HT-29 (cell line): ENCODE data around the gene CGB8. TPM values are rescaled to one million over a fixed set of nuclear protein-coding genes. Genes with fewer than 3 reads are reported as not detected.
A peak's percentile ranks its signal among the peaks of the same experiment; 100 is the strongest.
"Not testable (repeated sequence)": the region's sequence is repeated elsewhere in the genome, so short reads cannot be mapped to it uniquely, and the experiment has no call there.

Source experiments
- DNase-seq: peaks from one replicate; pipeline ENCODE4 v3.0.0-alpha.2; 2015; ENCODE audit warnings: low spot score
- total RNA-seq: library from RNA; depleted of rRNA; stranded (reverse); fragments of >200 nt; shearing (Covaris generic); gene quantifications from 2 replicates; pipeline ENCODE4 v1.2.3, GENCODE V29; 2014

The CGB8 gene
- total RNA-seq, 1 experiment from 2014 or later = not detected

- not testable (repeated sequence) for DNase-seq
Observed at GRCh38 chr19:49030323-49030722, 18.6 kb downstream of the CGB8 start.

- DNase-seq = not testable (repeated sequence)
Observed at GRCh38 chr19:49029749-49030148, 19.2 kb downstream of the CGB8 start.

DNA sequence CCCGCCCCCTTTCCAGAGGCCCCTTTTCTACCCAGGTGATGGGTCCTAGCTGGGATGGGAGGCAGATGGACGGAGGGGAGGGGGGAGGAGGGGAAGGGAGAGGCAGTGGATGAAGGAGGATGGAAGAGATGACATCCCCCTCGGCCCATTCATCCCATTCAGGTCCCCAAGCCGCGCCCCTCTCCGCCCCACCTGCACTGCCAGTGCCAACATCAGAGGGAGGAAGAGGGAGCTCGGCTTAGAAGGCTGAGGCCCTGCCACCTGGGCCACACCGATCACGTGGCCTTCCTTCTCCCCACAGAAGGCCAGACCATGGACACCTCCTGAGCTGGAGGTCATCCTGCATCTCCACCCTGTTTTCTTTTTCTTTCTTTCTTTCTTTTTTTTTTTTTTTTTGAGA lies 20.2 kb downstream of the CGB8 start:
- DNase-seq = not testable (repeated sequence)

DNA sequence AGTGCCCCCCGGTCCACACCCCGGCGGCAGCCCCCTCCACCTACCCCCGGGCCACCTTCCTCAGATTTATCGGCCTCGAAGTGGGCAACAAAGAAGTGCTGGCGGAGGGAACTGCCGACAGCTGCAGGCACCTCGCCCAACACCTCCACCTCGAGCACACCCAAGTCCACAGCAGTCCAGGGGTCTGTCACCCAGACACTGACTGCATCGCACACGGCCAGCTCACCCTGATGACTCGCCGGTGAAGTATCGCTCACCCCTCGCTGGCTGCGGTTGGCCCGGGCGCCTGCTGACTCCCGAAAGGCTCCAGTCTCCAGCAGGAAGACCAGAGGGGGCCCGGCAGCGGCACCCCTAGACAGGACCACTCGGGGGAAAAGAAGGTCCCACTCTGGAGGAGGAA lies 23.3 kb downstream of the CGB8 start:
- not testable (repeated sequence) for DNase-seq

DNA sequence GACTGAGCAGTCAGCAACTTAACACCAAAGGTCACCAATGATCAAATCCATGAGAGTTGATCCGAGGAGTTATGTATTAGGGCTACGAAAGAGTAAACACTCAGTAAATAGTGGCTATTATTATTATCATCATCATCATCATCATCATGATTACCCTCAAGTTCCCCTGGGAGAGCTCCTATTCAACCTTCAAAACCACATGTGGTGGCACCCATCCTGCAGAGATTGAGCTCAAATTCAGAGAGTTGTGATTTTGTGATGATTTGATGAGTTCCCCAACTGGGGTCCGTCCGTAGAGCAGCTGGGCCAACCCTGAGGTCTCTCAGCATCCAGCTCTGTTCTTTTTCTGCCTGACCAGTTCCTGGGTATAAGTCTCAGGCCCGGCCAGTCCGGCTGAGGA lies 23.8 kb downstream of the CGB8 start:
- not testable (repeated sequence) for DNase-seq

DNA sequence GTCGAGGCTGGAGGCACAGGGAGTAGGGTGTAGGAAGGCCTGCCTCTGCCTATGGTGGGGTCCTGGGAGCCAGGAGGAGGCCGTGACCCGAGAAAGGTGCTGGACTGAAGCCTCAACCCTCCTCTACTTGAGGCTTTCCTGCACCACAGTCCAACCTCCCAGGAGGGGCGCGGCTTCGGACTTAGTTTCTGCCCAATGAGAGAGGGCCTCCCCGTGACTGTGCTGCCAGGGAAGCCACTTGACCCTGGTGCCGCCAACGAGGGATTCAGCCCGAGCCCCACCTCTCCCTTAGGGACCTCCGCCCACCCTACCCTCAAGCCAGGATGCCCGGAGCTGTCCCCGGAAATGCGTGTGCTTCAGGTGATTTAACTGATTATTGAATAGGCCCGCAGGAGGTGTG lies 24.7 kb downstream of the CGB8 start, which contains the start of gene CGB3:
Gene CGB3, minus strand, starts transcription at position 101 of the 400 bp plus-strand sequence. CDS start 362 bp downstream, outside the sequence.
- not testable (repeated sequence) for DNase-seq

DNA sequence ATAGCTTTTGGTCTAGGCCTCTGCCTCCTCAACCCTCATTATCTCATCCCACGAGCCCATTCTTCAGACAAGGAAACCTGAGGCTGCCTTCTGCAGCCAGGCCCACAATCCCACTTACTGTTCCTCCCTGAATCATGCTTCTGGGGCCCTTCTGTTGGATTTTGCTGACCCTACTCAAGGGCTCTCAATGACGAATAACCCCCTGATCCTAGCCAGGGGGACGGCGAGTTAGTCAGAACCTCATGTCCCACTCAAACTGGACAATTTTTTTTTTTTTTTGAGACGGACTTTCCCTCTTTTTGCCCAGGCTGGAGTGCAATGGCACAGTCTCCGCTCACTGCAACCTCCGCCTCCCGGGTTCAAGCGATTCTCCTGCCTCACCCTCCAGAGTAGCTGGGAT lies 26.8 kb downstream of the CGB8 start:
- DNase-seq = no peak

DNA sequence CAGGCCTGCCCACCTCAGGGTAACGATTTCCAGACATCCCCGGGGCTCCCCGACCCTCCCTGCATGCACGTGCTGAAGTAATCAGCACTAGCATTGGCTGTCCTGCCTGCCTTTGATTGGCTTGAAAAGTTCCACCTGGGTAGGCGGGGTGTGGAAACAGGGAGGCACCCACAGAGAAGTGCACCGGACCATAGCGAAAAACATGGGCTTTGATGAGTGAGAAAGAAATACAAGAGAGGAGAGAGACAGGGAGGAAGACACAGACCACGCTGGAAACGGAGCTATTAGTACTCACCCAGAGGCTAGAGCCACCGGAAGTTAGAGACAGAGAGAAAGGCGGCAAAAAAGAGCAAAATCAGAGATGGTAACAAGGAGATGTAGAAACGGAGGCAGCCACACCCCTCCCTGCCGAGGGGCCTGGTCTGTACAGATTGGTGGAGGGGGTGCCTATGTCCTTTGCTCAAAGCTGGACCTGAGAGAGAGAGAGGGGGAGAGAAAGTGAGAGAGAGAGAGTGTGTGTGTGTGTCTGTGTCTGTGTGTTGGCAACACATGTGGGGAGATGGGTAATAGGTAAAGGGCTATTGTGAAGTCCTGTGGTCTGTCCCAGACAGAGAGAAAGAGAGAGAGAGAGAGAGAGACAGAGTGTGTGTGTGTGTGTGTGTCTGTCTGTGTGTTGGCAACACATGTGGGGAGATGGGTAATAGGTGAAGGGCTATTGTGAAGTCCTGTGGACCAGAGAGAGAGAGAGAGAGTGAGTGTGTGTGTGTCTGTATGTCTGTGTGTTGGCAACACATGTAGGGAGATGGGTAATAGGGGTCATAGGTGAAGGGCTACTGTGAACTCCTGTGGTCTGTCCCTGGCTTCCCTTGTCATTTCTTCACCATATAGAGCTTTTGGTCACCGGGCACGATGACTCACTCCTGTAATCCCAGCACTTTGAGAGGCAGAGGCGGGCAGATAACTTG lies 27.7 kb downstream of the CGB8 start:
- DNase-seq = peak; percentile 24

- no peak for DNase-seq
Observed at GRCh38 chr19:49020342-49020741, 28.6 kb downstream of the CGB8 start.

DNA sequence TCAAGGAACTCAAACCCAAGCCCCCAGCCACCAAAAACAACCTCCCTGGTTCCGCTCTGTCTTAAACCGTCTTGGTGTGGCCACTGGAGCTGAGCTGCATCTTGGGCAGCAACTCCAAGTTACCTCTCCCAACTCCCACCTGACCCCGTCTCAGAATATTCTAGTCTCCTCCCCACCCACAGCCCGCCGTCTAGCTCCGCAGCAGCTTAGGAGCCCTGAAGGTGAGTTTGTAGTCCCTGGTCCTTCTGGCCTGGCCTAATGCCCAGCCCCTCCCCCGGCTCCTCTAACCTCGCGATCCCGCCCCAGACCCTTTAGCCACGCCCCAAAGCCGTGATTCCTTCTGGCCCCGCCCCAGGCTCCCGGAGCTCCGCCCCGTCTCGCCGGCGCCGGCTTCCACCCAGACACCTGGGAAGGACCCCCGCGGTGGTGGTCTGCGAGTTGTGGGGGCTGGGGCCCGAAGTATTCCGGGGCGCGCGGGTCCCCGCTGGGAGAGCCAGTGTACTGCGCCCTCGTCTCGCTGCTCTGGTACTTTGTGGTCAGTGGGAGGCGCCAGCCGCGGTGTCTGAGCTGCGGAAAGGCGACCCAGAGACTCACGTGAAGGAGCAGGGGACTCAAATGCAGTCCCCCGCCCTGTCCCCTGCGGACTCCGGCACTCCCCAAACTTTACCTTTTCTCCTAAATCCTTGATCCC lies 29.5 kb downstream of the CGB8 start:
- DNase-seq = peak; percentile 87

DNA sequence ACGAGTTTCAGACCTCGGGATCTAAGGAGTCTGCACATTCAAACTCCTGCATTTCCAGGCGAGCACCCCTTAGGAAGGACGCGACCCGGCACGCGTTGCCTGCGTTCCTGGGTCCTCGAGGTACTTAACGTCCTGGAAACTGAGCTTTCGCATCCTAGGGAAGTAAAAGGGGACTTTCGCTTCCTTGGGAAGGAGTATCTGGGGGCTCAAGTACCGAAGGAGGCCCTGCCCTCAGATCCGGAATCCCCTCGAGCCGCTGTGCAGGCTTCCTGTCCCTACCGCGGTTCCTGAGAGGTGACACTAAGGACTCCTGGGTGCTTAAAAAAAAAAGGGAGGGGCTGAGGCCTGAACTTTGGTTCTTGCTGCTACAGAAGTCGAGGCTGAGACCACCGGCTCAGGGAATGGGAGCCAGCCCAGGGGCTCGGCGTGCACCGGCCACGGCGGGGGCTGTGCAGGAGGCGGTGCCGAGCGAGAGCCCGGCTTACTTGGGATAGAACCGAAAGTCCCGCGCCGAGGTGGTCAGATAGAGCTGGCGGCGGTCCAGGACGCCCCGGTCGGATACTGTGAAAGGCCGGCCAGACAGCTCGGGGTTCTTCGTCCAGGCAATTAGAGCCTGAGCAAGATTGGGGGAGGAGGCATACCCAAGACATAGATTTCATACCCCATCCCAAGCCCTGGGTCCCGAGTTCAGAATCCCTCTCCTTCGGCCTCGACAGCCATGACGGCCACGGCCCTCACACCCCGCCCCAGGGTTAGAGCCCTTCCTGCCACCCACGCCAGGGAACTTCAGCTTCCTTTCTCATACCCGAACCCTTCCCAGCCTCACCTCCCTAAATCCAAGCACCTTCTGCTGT lies 30.3 kb downstream of the CGB8 start:
- peak; percentile 34 for DNase-seq

- peak; percentile 71 for DNase-seq
Observed at GRCh38 chr19:49017666-49018351, 31.1 kb downstream of the CGB8 start.

DNA sequence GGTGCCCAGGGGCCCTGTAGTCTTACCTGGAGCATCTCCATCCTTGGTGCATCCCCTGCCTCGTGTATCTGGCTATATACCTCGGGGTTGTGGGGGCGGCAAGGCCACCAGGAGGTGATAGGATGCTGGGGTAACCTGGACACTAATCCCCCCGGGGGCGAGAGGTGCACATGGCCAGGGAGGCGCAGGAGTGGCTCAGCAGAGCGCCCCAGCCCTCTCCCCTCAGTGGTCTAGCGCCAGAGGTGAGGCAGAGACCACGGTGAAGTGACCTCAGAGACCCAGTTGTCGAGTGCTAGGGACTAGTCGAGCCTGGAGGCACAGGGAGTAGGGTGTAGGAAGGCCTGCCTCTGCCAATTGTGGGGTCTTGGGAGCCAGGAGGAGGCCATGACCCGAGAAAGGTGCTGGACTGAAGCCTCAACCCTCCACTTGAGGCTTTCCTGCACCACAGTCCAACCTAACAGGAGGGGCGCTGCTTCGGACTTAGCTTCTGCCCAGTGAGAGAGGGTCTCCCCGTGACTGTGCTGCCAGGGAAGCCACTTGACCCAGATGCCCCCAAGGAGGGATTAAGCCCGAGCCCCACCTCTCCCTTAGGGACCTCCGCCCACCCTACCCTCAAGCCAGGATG lies 31.8 kb downstream of the CGB8 start, which contains the start of gene LHB:
Gene LHB, minus strand, starts transcription at position 51 of the 625 bp plus-strand sequence. Its CDS starts 10 bp downstream, at position 41.
- peak; percentile 35 for DNase-seq

GRCh38 chr19:49016067-49016839 lies 32.7 kb downstream of the CGB8 start:
- DNase-seq = no peak

DNA sequence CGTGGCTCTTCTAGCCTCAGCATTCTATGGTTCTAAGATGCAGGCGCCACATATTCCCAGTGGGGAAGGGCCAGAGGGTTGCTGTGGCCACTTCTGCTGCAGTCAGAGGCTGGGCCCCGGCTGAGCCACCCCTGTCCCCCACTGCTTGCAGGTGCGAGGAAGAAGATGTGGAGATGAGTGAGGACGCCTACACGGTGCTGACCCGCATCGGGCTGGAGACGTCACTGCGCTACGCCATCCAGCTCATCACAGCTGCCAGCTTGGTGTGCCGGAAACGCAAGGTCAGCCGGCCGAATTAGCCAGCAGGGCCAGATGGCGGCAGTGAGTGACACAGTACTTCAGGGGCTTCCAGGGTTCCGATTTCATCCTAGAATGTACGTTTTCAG lies 34.0 kb downstream of the CGB8 start:
- no peak for DNase-seq

DNA sequence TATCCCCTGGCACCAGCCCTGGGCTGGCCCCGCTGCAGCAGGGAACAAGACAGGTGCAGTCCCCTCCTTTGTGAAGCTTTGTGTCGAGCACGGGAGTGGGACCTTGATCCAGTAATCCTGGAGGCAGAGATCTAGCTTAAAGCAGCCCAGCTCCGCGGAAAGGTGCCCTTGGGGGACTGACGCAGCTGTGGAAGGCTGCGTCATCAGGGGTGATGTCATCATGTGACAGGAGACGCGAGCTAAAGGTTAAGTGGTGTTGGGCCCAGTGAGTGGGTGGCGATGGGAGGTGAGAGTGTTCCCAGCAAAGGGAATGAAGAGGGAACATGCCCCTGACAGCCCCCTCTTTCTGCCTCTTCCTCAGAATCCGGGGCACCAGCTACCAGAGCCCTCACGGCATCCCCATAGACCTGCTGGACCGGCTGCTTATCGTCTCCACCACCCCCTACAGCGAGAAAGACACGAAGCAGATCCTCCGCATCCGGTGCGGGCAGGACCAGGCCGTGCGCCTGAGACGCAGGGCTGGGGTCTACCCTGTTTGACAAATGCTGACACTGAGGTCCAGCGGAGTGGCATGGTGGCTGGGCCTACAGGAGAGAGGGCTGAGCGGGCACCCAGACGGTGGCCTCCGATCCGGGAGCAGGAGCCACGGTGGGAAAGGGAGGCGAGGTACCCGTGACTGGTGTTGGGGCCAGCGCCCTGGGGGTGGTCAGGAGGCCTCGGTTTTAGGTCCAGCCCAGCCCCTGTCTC lies 34.6 kb downstream of the CGB8 start:
- no peak for DNase-seq

DNA sequence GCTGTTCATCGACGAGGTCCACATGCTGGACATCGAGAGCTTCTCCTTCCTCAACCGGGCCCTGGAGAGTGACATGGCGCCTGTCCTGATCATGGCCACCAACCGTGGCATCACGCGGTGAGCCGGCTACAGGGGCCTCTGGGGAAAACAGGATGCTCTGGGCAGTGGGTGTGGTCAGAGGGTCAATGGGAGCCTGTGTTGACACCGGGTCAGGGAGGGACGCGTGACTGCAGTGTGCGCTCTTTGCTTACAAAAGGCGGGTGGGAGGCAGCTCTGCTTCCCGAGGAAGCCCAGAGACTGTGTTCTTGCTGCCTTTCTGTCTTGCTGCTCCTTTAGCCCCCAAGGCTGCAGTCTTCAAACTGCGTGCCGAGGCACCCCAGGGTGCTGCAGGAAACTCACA lies 37.7 kb downstream of the CGB8 start:
- no peak for DNase-seq

GRCh38 chr19:49010453-49010852 lies 38.5 kb downstream of the CGB8 start:
- no peak for DNase-seq

- DNase-seq = no peak
Observed at GRCh38 chr19:49009828-49010227, 39.1 kb downstream of the CGB8 start.
